Trophoblast cell (in vitro differentiated cells and primary cell): Measurements from ENCODE around the gene OR2A2.
A peak's percentile ranks its signal among the peaks of the same experiment; 100 is the strongest.

Experiments
- DNase-seq, 2 donors: peaks; one replicate each; pipeline ENCODE4 v3.0.0-alpha.2; 2016
- H2AFZ ChIP-seq: 2 replicates; pipeline ENCODE4 v1.6.1; 2013; ENCODE audit warnings: low read length, moderate library complexity, mild to moderate bottlenecking; ENCODE audit not compliant: insufficient read depth, poor library complexity
- H2AK5ac ChIP-seq: 2 replicates; pipeline ENCODE4 v1.6.1; 2013; ENCODE audit warnings: mild to moderate bottlenecking, low read length
- H2BK120ac ChIP-seq: 2 replicates; pipeline ENCODE4 v1.6.1; 2013; ENCODE audit warnings: low read length, mild to moderate bottlenecking, moderate library complexity; ENCODE audit not compliant: insufficient read depth, poor library complexity
- H2BK12ac ChIP-seq: 2 replicates; pipeline ENCODE4 v1.6.1; 2013; ENCODE audit warnings: mild to moderate bottlenecking, low read length, moderate library complexity
- H2BK5ac ChIP-seq: 2 replicates; pipeline ENCODE4 v1.6.1; 2013; ENCODE audit warnings: low read length, low read depth, moderate library complexity, mild to moderate bottlenecking; ENCODE audit not compliant: poor library complexity
- H3K14ac ChIP-seq: 2 replicates; pipeline ENCODE4 v1.6.1; 2013; ENCODE audit warnings: mild to moderate bottlenecking, low read length
- H3K18ac ChIP-seq: 2 replicates; pipeline ENCODE4 v1.6.1; 2013; ENCODE audit warnings: mild to moderate bottlenecking, low read length
- H3K23ac ChIP-seq: 2 replicates; pipeline ENCODE4 v1.6.1; 2013; ENCODE audit warnings: low read length
- H3K27ac ChIP-seq: 2 replicates; pipeline ENCODE4 v1.5.1; 2013; ENCODE audit warnings: low read depth, mild to moderate bottlenecking, inconsistent platforms, low read length, moderate library complexity
- H3K27me3 ChIP-seq: 2 replicates; pipeline ENCODE4 v1.6.1; 2013; ENCODE audit warnings: inconsistent platforms, mild to moderate bottlenecking, low read length, moderate library complexity; ENCODE audit not compliant: insufficient read depth
- H3K36me3 ChIP-seq, 2 experiments: 1 replicate in 1 of 2; 2 replicates in 1 of 2; pipeline ENCODE4 v1.6.1; 2013; ENCODE audit warnings: low read length in 2 of 2, mild to moderate bottlenecking in 2 of 2, moderate library complexity in 1 of 2; ENCODE audit not compliant: insufficient read depth in 2 of 2, control insufficient read depth in 1 of 2
- H3K4ac ChIP-seq: 2 replicates; pipeline ENCODE4 v1.6.1; 2013; ENCODE audit warnings: low read depth, mild to moderate bottlenecking, low read length, moderate library complexity
- H3K4me1 ChIP-seq, 2 experiments: 1 replicate in 1 of 2; 2 replicates in 1 of 2; pipeline ENCODE4 v1.6.1; 2013; ENCODE audit warnings: low read length in 2 of 2, mild to moderate bottlenecking in 2 of 2, moderate library complexity in 1 of 2; ENCODE audit not compliant: insufficient read depth in 2 of 2, control insufficient read depth in 1 of 2
- H3K4me2 ChIP-seq: 2 replicates; pipeline ENCODE4 v1.6.1; 2013; ENCODE audit warnings: inconsistent platforms, mild to moderate bottlenecking, low read length, moderate library complexity
- H3K4me3 ChIP-seq: 2 replicates; pipeline ENCODE4 v1.5.1; 2013; ENCODE audit warnings: mild to moderate bottlenecking, low read depth, low read length, inconsistent platforms
- H3K79me1 ChIP-seq: one replicate; pipeline ENCODE4 v1.6.1; 2013; ENCODE audit warnings: low read length
- H3K79me2 ChIP-seq: 2 replicates; pipeline ENCODE4 v1.6.1; 2013; ENCODE audit warnings: low read length, mild to moderate bottlenecking; ENCODE audit not compliant: control insufficient read depth, insufficient read depth, poor library complexity
- H3K9ac ChIP-seq: 2 replicates; pipeline ENCODE4 v1.6.1; 2013; ENCODE audit warnings: mild to moderate bottlenecking, low read length
- H3K9me3 ChIP-seq: 2 replicates; pipeline ENCODE4 v1.6.1; 2013; ENCODE audit warnings: low read depth, mild to moderate bottlenecking, control low read depth, inconsistent platforms, low read length; ENCODE audit not compliant: insufficient read depth
- H4K12ac ChIP-seq: 2 replicates; pipeline ENCODE4 v1.6.1; 2013; ENCODE audit warnings: low read depth, mild to moderate bottlenecking, low read length, moderate library complexity
- H4K8ac ChIP-seq: 2 replicates; pipeline ENCODE4 v1.6.1; 2013; ENCODE audit warnings: low read depth, mild to moderate bottlenecking, low read length, moderate library complexity
- H4K91ac ChIP-seq: one replicate; pipeline ENCODE4 v1.6.1; 2013; ENCODE audit warnings: low read depth, mild to moderate bottlenecking, low read length, moderate library complexity
- WGBS: extraction: QIAGEN DNeasy Blood & Tissue Kit; methylation state at CpG from one replicate; pipeline ENCODE4 v1.1.7; 2013; ENCODE audit warnings: missing lambda C conversion rate; ENCODE audit not compliant: insufficient read length, insufficient coverage; ENCODE audit errors: extremely low coverage; 5-methylcytosine and 5-hydroxymethylcytosine counted together

The OR2A2 gene

GRCh38 chr7:144090667-144091066 is 18.7 kb upstream of the OR2A2 start:
- no peak overlapping the region for H4K12ac ChIP-seq
- no peaks in the 10 kb centered on the region for H3K79me2 ChIP-seq
- H3K9ac ChIP-seq = no peak overlapping the region
- no peak overlapping the region for H3K4me3 ChIP-seq
- H2BK120ac ChIP-seq = no peak overlapping the region
- H3K4me2 ChIP-seq = no peak overlapping the region
- H3K23ac ChIP-seq = no peak overlapping the region
- H3K27ac ChIP-seq = no peak overlapping the region
- no peaks in the 10 kb centered on the region for H3K36me3 ChIP-seq
- H3K14ac ChIP-seq = no peak overlapping the region
- peaks cover 2% of the 10 kb centered on the region for H3K9me3 ChIP-seq
- H4K91ac ChIP-seq = no peak overlapping the region
- no peak overlapping the region for H2BK5ac ChIP-seq
- no peak overlapping the region for H2AFZ ChIP-seq
- H4K8ac ChIP-seq = no peak overlapping the region
- H3K4me1 ChIP-seq = no peaks in the 10 kb centered on the region
- H2BK12ac ChIP-seq = no peak overlapping the region
- H3K27me3 ChIP-seq = no peaks in the 10 kb centered on the region
- no peaks in the 10 kb centered on the region for H3K79me1 ChIP-seq
- no peak for DNase-seq
- H3K18ac ChIP-seq = no peak overlapping the region
- no CpG with 5 or more reads among the region's 3 CpGs for WGBS
- no peak overlapping the region for H2AK5ac ChIP-seq
- H3K4ac ChIP-seq = no peak overlapping the region

GRCh38 chr7:144098776-144099175 is 10.6 kb upstream of the OR2A2 start:
- Histone ChIP-seq H3K4me1 (no peaks in the 10 kb centered on the region), H2BK120ac (no peak overlapping the region), H4K8ac (no peak overlapping the region), H3K9me3 (peaks cover 2% of the 10 kb centered on the region), H3K4me3 (no peak overlapping the region), H4K91ac (no peak overlapping the region), H3K23ac (no peak overlapping the region), H4K12ac (no peak overlapping the region), H2BK5ac (no peak overlapping the region), H3K36me3 (no peaks in the 10 kb centered on the region), H2BK12ac (no peak overlapping the region), H3K27ac (no peak overlapping the region), H3K18ac (no peak overlapping the region), H3K27me3 (no peaks in the 10 kb centered on the region), H3K14ac (no peak overlapping the region), H3K9ac (no peak overlapping the region), H3K4me2 (no peak overlapping the region), H2AFZ (no peak overlapping the region), H3K79me2 (no peaks in the 10 kb centered on the region), H3K79me1 (no peaks in the 10 kb centered on the region), H3K4ac (no peak overlapping the region), H2AK5ac (no peak overlapping the region)
- no peak for DNase-seq

GRCh38 chr7:144100607-144101006 is 8.8 kb upstream of the OR2A2 start:
- no peak overlapping the region for H3K23ac ChIP-seq
- no peak overlapping the region for H4K8ac ChIP-seq
- no peak overlapping the region for H3K14ac ChIP-seq
- H3K4me3 ChIP-seq = no peak overlapping the region
- DNase-seq = peak; percentile 20 to 63
- peaks cover under 1% of the 10 kb centered on the region for H3K9me3 ChIP-seq
- H3K27me3 ChIP-seq = no peaks in the 10 kb centered on the region
- H3K18ac ChIP-seq = no peak overlapping the region
- H2BK12ac ChIP-seq = no peak overlapping the region
- no peak overlapping the region for H3K4me2 ChIP-seq
- no peaks in the 10 kb centered on the region for H3K36me3 ChIP-seq
- H3K79me1 ChIP-seq = no peaks in the 10 kb centered on the region
- no peak overlapping the region for H2BK5ac ChIP-seq
- no peak overlapping the region for H3K4ac ChIP-seq
- H3K27ac ChIP-seq = no peak overlapping the region
- no CpG with 5 or more reads among the region's 3 CpGs for WGBS
- H3K4me1 ChIP-seq = no peaks in the 10 kb centered on the region
- no peak overlapping the region for H4K91ac ChIP-seq
- no peak overlapping the region for H2AK5ac ChIP-seq
- no peak overlapping the region for H3K9ac ChIP-seq
- no peak overlapping the region for H2AFZ ChIP-seq
- no peak overlapping the region for H4K12ac ChIP-seq
- H2BK120ac ChIP-seq = no peak overlapping the region
- no peaks in the 10 kb centered on the region for H3K79me2 ChIP-seq

GRCh38 chr7:144102041-144102440 is 7.3 kb upstream of the OR2A2 start:
- Histone ChIP-seq H3K9ac (no peak overlapping the region), H3K4me3 (no peak overlapping the region), H3K9me3 (no peaks in the 10 kb centered on the region), H3K27me3 (no peaks in the 10 kb centered on the region), H3K79me2 (no peaks in the 10 kb centered on the region), H3K14ac (no peak overlapping the region), H3K18ac (no peak overlapping the region), H2AK5ac (no peak overlapping the region), H3K36me3 (no peaks in the 10 kb centered on the region), H4K12ac (no peak overlapping the region), H2BK5ac (no peak overlapping the region), H3K4me1 (no peaks in the 10 kb centered on the region), H3K4ac (no peak overlapping the region), H3K79me1 (no peaks in the 10 kb centered on the region), H2BK120ac (no peak overlapping the region), H3K4me2 (no peak overlapping the region), H2BK12ac (no peak overlapping the region), H3K27ac (no peak overlapping the region), H2AFZ (no peak overlapping the region), H4K91ac (no peak overlapping the region), H3K23ac (no peak overlapping the region), H4K8ac (no peak overlapping the region)
- DNase-seq = no peak

GRCh38 chr7:144105211-144105610 is 4.2 kb upstream of the OR2A2 start:
- H3K18ac ChIP-seq = no peak overlapping the region
- H3K27ac ChIP-seq = no peak overlapping the region
- no peaks in the 10 kb centered on the region for H3K36me3 ChIP-seq
- no peak overlapping the region for H2AFZ ChIP-seq
- H3K14ac ChIP-seq = no peak overlapping the region
- H2BK12ac ChIP-seq = no peak overlapping the region
- no peak overlapping the region for H4K91ac ChIP-seq
- H3K79me1 ChIP-seq = no peaks in the 10 kb centered on the region
- no peak overlapping the region for H3K4ac ChIP-seq
- H3K27me3 ChIP-seq = no peaks in the 10 kb centered on the region
- DNase-seq = no peak
- H3K4me1 ChIP-seq = no peaks in the 10 kb centered on the region
- H3K9ac ChIP-seq = no peak overlapping the region
- H3K9me3 ChIP-seq = no peaks in the 10 kb centered on the region
- H3K4me3 ChIP-seq = no peak overlapping the region
- no peak overlapping the region for H3K4me2 ChIP-seq
- no peak overlapping the region for H4K12ac ChIP-seq
- no peak overlapping the region for H3K23ac ChIP-seq
- H2BK120ac ChIP-seq = no peak overlapping the region
- H3K79me2 ChIP-seq = no peaks in the 10 kb centered on the region
- H4K8ac ChIP-seq = no peak overlapping the region
- H2AK5ac ChIP-seq = no peak overlapping the region
- no peak overlapping the region for H2BK5ac ChIP-seq
